NK-92 (cell line): ENCODE results near the gene TCP11.

Experiments used
- DNase-seq: peaks from one replicate; lab custom pipeline; 2025; ENCODE audit not compliant: unreplicated experiment; lab: John Stamatoyannopoulos, UW

TCP11 gene

GRCh38 chr6:35141007-35141655 lies at the start of gene TCP11:
TCP11 (minus strand) TSS chr6:35141339; CDS start chr6:35140870, 469 bp downstream.
- no peak for DNase-seq

- DNase-seq = no peak
These were observed 49.2 kb upstream of the TCP11 start for GRCh38 chr6:35190306-35190705.

- no peak for DNase-seq
These were observed 47.7 kb upstream of the TCP11 start for GRCh38 chr6:35188886-35189285.

- no peak for DNase-seq
These were observed 45.4 kb upstream of the TCP11 start for GRCh38 chr6:35186571-35186970.

GRCh38 chr6:35185971-35186370 lies 44.8 kb upstream of the TCP11 start:
- no peak for DNase-seq

- no peak for DNase-seq
These were observed 44.2 kb upstream of the TCP11 start for GRCh38 chr6:35185302-35185681.

GRCh38 chr6:35184580-35185301 lies 43.6 kb upstream of the TCP11 start:
- no peak for DNase-seq

GRCh38 chr6:35183935-35184334 lies 42.8 kb upstream of the TCP11 start:
- DNase-seq = no peak

GRCh38 chr6:35183281-35183680 lies 42.1 kb upstream of the TCP11 start:
- DNase-seq = no peak

- no peak for DNase-seq
These were observed 40.9 kb upstream of the TCP11 start for GRCh38 chr6:35181933-35182612.

GRCh38 chr6:35181308-35181932 lies 40.3 kb upstream of the TCP11 start:
- no peak for DNase-seq

- no peak for DNase-seq
These were observed 38.9 kb upstream of the TCP11 start for GRCh38 chr6:35179901-35180535.

GRCh38 chr6:35178932-35179832 lies 38.0 kb upstream of the TCP11 start:
- DNase-seq = no peak

- DNase-seq = no peak
These were observed 36.9 kb upstream of the TCP11 start for GRCh38 chr6:35178012-35178411.

GRCh38 chr6:35177596-35177995 lies 36.5 kb upstream of the TCP11 start:
- DNase-seq = no peak

GRCh38 chr6:35177157-35177556 lies 36.0 kb upstream of the TCP11 start:
- DNase-seq = no peak

GRCh38 chr6:35176301-35177024 lies 35.3 kb upstream of the TCP11 start:
- no peak for DNase-seq

GRCh38 chr6:35174501-35174900 lies 33.4 kb upstream of the TCP11 start:
- no peak for DNase-seq

GRCh38 chr6:35174088-35174434 lies 32.9 kb upstream of the TCP11 start:
- no peak for DNase-seq
